Parathyroid adenoma (tissue), 2 donors: ENCODE measurements around the gene RNF144B.

Experiments
- H2AFZ ChIP-seq: fragments of 300-600 bp; sonication (generic); one replicate; pipeline ENCODE4 v1.7.0; 2017; ENCODE audit warnings: antibody characterized with exemption, mild to moderate bottlenecking
- H3K27ac ChIP-seq: fragments of 300-600 bp; sonication (generic); one replicate; pipeline ENCODE4 v1.7.0; 2017
- H3K27me3 ChIP-seq: fragments of 300-600 bp; sonication (generic); one replicate; pipeline ENCODE4 v1.7.0; 2017; ENCODE audit warnings: low read length; ENCODE audit not compliant: control insufficient read depth, insufficient read depth
- H3K36me3 ChIP-seq: fragments of 300-600 bp; sonication (generic); one replicate; pipeline ENCODE4 v1.7.0; 2017; ENCODE audit warnings: low read length; ENCODE audit not compliant: control insufficient read depth, insufficient read depth
- H3K4me1 ChIP-seq: fragments of 300-600 bp; sonication (generic); one replicate; pipeline ENCODE4 v1.7.0; 2017; ENCODE audit warnings: control low read depth
- H3K4me2 ChIP-seq: fragments of 300-600 bp; sonication (generic); one replicate; pipeline ENCODE4 v1.7.0; 2017; ENCODE audit warnings: low read length
- H3K4me3 ChIP-seq: fragments of 300-600 bp; sonication (generic); one replicate; pipeline ENCODE4 v1.7.0; 2017; ENCODE audit warnings: low read depth, low read length
- H3K79me2 ChIP-seq: fragments of 300-600 bp; sonication (generic); one replicate; pipeline ENCODE4 v1.7.0; 2017; ENCODE audit warnings: control low read depth
- H3K9ac ChIP-seq: fragments of 300-600 bp; sonication (generic); one replicate; pipeline ENCODE4 v1.7.0; 2017; ENCODE audit warnings: mild to moderate bottlenecking
- H3K9me3 ChIP-seq: fragments of 300-600 bp; sonication (generic); one replicate; pipeline ENCODE4 v1.7.0; 2017; ENCODE audit warnings: low read length; ENCODE audit not compliant: control insufficient read depth
- CTCF ChIP-seq: fragments of 300-600 bp; sonication (generic); IDR thresholded peaks from one replicate; pipeline ENCODE4 v1.7.0; 2017; ENCODE audit warnings: antibody characterized with exemption, mild to moderate bottlenecking
- donor health status: primary hyperparathyroidism.

Gene RNF144B

DNA sequence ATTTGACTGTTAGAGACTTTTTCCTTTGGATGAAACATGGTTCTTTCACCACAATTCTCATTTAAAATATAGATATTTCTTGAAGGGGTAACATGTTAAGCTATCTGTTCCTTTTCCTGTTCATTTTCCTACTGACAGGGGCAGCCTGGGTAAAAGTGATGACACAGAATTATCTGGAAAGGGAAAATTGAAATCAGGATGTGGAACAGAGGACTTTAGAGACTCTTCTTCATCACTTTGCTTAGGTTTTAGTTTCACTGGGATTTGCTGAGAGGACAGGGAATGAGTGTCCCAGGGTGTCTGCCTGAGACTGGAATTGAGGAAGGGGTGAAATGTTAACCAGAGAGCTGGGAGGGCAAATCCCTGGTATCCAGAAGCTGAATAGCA lies 116.0 kb downstream of the RNF144B start:
- TF ChIP-seq CTCF: no peak
- Histone ChIP-seq H3K27me3 (no peaks in the 10 kb centered on the region), H3K4me2 (no peak overlapping the region), H3K79me2 (no peaks in the 10 kb centered on the region), H3K36me3 (no peaks in the 10 kb centered on the region), H3K9ac (no peak overlapping the region), H2AFZ (peak overlapping the region; percentile 94), H3K4me1 (peaks cover 3% of the 10 kb centered on the region), H3K4me3 (no peak overlapping the region), H3K9me3 (no peaks in the 10 kb centered on the region), H3K27ac (no peak overlapping the region)

GRCh38 chr6:18503593-18504231 lies 116.6 kb downstream of the RNF144B start:
- H3K36me3 ChIP-seq: no peaks in the 10 kb centered on the region
- H3K4me2 ChIP-seq: peak overlapping the region; percentile 73
- peak overlapping the region; percentile 45 for H3K4me3 ChIP-seq
- H3K9ac ChIP-seq: no peak overlapping the region
- H3K9me3 ChIP-seq: no peaks in the 10 kb centered on the region
- H3K27me3 ChIP-seq: no peaks in the 10 kb centered on the region
- H3K27ac ChIP-seq: no peak overlapping the region
- peak overlapping the region; percentile 94 for H2AFZ ChIP-seq
- peaks cover 3% of the 10 kb centered on the region for H3K4me1 ChIP-seq
- peak; percentile 85 for TF ChIP-seq CTCF
- H3K79me2 ChIP-seq: no peaks in the 10 kb centered on the region

- H3K4me3 ChIP-seq: no peak overlapping the region
- H2AFZ ChIP-seq: peak overlapping the region; percentile 94
- H3K4me2 ChIP-seq: no peak overlapping the region
Observed at GRCh38 chr6:18504232-18504596, 117.1 kb downstream of the RNF144B start.

GRCh38 chr6:18506382-18507017 lies 119.3 kb downstream of the RNF144B start:
- Histone ChIP-seq H3K9ac (no peak overlapping the region), H3K4me1 (peaks cover 3% of the 10 kb centered on the region), H2AFZ (no peak overlapping the region), H3K27me3 (no peaks in the 10 kb centered on the region), H3K36me3 (no peaks in the 10 kb centered on the region), H3K4me2 (no peak overlapping the region), H3K4me3 (no peak overlapping the region), H3K9me3 (no peaks in the 10 kb centered on the region), H3K27ac (no peak overlapping the region), H3K79me2 (no peaks in the 10 kb centered on the region)
- no peak for TF ChIP-seq CTCF

More at GRCh38 chr6:18504232-18504596, 117.1 kb downstream of the RNF144B start:
- Histone ChIP-seq H3K27ac (no peak overlapping the region), H3K4me1 (peaks cover 3% of the 10 kb centered on the region), H3K79me2 (no peaks in the 10 kb centered on the region), H3K9me3 (no peaks in the 10 kb centered on the region), H3K9ac (no peak overlapping the region), H3K36me3 (no peaks in the 10 kb centered on the region), H3K27me3 (no peaks in the 10 kb centered on the region)
- no peak for TF ChIP-seq CTCF

- Histone ChIP-seq H3K4me1 (peaks cover 3% of the 10 kb centered on the region), H3K9ac (no peak overlapping the region), H3K27me3 (no peaks in the 10 kb centered on the region), H2AFZ (no peak overlapping the region), H3K9me3 (no peaks in the 10 kb centered on the region), H3K79me2 (no peaks in the 10 kb centered on the region), H3K4me3 (no peak overlapping the region), H3K27ac (no peak overlapping the region), H3K36me3 (no peaks in the 10 kb centered on the region), H3K4me2 (no peak overlapping the region)
- no peak for TF ChIP-seq CTCF
Observed at GRCh38 chr6:18507018-18507415, 119.9 kb downstream of the RNF144B start.
